Measurements from ENCODE around the gene RD3L.

RD3L gene

DNA sequence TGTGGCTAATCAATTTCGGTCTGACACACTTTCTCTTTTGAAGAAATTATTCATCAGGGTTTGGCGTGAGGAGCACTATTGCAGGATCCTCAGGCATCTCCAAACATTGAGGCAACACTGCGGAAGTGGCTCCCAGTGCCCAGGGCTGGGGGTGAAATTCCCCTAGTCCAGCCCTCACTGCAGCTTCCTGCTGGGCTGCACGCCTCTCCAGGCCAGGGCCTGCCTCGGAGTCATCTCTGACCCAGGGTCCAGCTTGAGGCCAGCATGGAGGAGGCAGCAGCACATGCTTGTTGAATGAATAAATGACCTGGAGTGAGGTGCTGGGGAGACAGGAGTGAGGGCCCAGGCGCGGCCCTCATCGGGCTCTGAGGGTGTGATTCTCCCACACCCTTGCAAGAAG is 50.1 kb downstream of the RD3L start:
- DNase-seq: no peak

GRCh38 chr14:103891667-103892215 is 50.6 kb downstream of the RD3L start:
- no peak for DNase-seq

DNA sequence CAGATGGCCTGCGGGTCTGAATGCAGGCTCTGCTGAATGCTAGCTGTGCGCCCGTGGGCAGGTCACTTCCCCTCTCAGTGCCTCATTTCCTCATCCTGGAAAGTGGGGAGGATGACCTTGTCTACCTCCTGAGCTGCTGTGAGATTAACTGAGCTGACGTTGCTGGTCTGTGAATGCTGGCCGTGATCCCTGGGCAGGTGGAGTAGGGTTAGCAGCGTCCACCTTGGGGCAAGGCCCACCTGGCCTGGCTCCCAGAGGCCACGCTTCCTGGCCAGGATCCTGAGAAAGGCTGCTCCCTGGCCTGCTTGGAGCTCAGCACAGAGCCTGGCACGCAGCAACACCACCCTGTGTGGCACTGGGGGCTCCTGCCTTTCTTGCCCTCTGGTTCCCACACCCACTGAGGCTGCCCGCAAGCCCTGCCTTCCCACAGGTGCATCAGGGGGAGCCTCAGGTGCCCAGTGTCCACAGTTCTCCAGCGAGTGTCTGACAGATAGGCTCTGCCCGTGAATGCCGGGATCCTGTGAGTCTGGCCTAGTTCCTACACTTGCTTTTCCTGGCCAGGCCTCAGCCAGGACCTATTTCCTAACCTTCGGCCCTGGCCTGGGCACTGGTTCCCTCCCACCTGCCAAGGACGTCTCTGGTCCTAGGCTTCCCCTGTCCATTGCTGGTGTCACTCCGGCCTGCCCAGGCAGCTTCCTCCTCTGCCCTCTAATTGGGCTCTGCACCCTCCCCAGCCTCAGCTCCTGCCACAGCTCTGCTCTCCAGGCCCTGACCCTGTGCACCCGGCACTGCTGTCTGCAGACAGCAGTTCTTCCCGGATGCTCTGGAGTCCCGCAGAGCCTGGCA is 51.3 kb downstream of the RD3L start:
- no peak for DNase-seq

Data from activated CD4-positive, alpha-beta T cell treated with anti-CD3 and anti-CD28 coated beads, Interleukin-2, amount 50 U/mL, for 16 hours (primary cell).